Rectal smooth muscle tissue (tissue), 1 donor: ENCODE measurements around the gene EHBP1L1.

ENCODE experiments used
- H3K27ac ChIP-seq: one replicate; pipeline ENCODE4 v1.7.0; 2013; ENCODE audit warnings: low read depth, low read length, inconsistent platforms
- H3K27me3 ChIP-seq: one replicate; pipeline ENCODE4 v1.7.0; 2013; ENCODE audit warnings: low read length; ENCODE audit not compliant: control insufficient read depth, insufficient read depth
- H3K36me3 ChIP-seq: one replicate; pipeline ENCODE4 v1.7.0; 2013; ENCODE audit warnings: low read length; ENCODE audit not compliant: control insufficient read depth, insufficient read depth
- H3K4me1 ChIP-seq: one replicate; pipeline ENCODE4 v1.7.0; 2013; ENCODE audit warnings: low read length; ENCODE audit not compliant: control insufficient read depth, insufficient read depth
- H3K4me3 ChIP-seq: one replicate; pipeline ENCODE4 v1.7.0; 2013; ENCODE audit warnings: low read length
- H3K9ac ChIP-seq: one replicate; pipeline ENCODE4 v1.7.0; 2013; ENCODE audit warnings: low read length

Gene EHBP1L1

GRCh38 chr11:65538915-65539743, 36.7 kb upstream of the EHBP1L1 start:
- peaks cover 11% of the 10 kb centered on the region for H3K36me3 ChIP-seq
- H3K4me3 ChIP-seq: peak overlapping the region; percentile 95
- H3K9ac ChIP-seq: no peak overlapping the region
- H3K27ac ChIP-seq: peak overlapping the region; percentile 85
- H3K27me3 ChIP-seq: no peaks in the 10 kb centered on the region
- peaks cover 12% of the 10 kb centered on the region for H3K4me1 ChIP-seq

GRCh38 chr11:65539744-65540289, 36.0 kb upstream of the EHBP1L1 start:
- peak overlapping the region; percentile 82 for H3K9ac ChIP-seq
- peak overlapping the region; percentile 85 for H3K27ac ChIP-seq
- H3K4me3 ChIP-seq: peak overlapping the region; percentile 95
- H3K27me3 ChIP-seq: no peaks in the 10 kb centered on the region
- H3K36me3 ChIP-seq: peaks cover 10% of the 10 kb centered on the region
- peaks cover 12% of the 10 kb centered on the region for H3K4me1 ChIP-seq

- peak overlapping the region; percentile 90 for H3K9ac ChIP-seq
- H3K27ac ChIP-seq: peak overlapping the region; percentile 85
- H3K27me3 ChIP-seq: no peaks in the 10 kb centered on the region
- H3K4me3 ChIP-seq: peak overlapping the region; percentile 95
- peaks cover 12% of the 10 kb centered on the region for H3K4me1 ChIP-seq
- peaks cover 8% of the 10 kb centered on the region for H3K36me3 ChIP-seq
These were observed 35.4 kb upstream of the EHBP1L1 start for GRCh38 chr11:65540290-65541092.

GRCh38 chr11:65541093-65541982, 34.5 kb upstream of the EHBP1L1 start:
- Histone ChIP-seq H3K36me3 (peaks cover 7% of the 10 kb centered on the region), H3K9ac (peak overlapping the region; percentile 90), H3K27me3 (no peaks in the 10 kb centered on the region), H3K4me1 (peaks cover 12% of the 10 kb centered on the region), H3K4me3 (peak overlapping the region; percentile 95), H3K27ac (peak overlapping the region; percentile 85)

- H3K4me1 ChIP-seq: peaks cover 12% of the 10 kb centered on the region
- H3K9ac ChIP-seq: no peak overlapping the region
- peaks cover 3% of the 10 kb centered on the region for H3K36me3 ChIP-seq
- no peak overlapping the region for H3K4me3 ChIP-seq
- no peak overlapping the region for H3K27ac ChIP-seq
- no peaks in the 10 kb centered on the region for H3K27me3 ChIP-seq
These were observed 33.0 kb upstream of the EHBP1L1 start for GRCh38 chr11:65542738-65543390.

GRCh38 chr11:65545853-65546216, 30.0 kb upstream of the EHBP1L1 start:
- peak overlapping the region; percentile 23 for H3K27ac ChIP-seq

GRCh38 chr11:65546217-65546958, 29.5 kb upstream of the EHBP1L1 start:
- Histone ChIP-seq H3K4me1 (peaks cover 4% of the 10 kb centered on the region), H3K9ac (no peak overlapping the region), H3K27me3 (no peaks in the 10 kb centered on the region), H3K36me3 (peaks cover 3% of the 10 kb centered on the region), H3K4me3 (peak overlapping the region; percentile 53), H3K27ac (peak overlapping the region; percentile 23)

More at GRCh38 chr11:65545853-65546216, 30.0 kb upstream of the EHBP1L1 start:
- Histone ChIP-seq H3K4me3 (peak overlapping the region; percentile 53), H3K27me3 (no peaks in the 10 kb centered on the region), H3K4me1 (peaks cover 9% of the 10 kb centered on the region), H3K9ac (no peak overlapping the region), H3K36me3 (peaks cover 3% of the 10 kb centered on the region)

- no peak overlapping the region for H3K4me3 ChIP-seq
- H3K27ac ChIP-seq: no peak overlapping the region
- no peaks in the 10 kb centered on the region for H3K27me3 ChIP-seq
- peaks cover 3% of the 10 kb centered on the region for H3K36me3 ChIP-seq
- no peak overlapping the region for H3K9ac ChIP-seq
- H3K4me1 ChIP-seq: no peaks in the 10 kb centered on the region
These were observed 28.3 kb upstream of the EHBP1L1 start for GRCh38 chr11:65547446-65548125.

GRCh38 chr11:65548395-65548794, 27.5 kb upstream of the EHBP1L1 start:
- Histone ChIP-seq H3K36me3 (no peaks in the 10 kb centered on the region), H3K9ac (no peak overlapping the region)

GRCh38 chr11:65549096-65549495, 26.8 kb upstream of the EHBP1L1 start:
- no peaks in the 10 kb centered on the region for H3K36me3 ChIP-seq
- no peaks in the 10 kb centered on the region for H3K4me1 ChIP-seq
- no peaks in the 10 kb centered on the region for H3K27me3 ChIP-seq
- H3K27ac ChIP-seq: no peak overlapping the region
- H3K9ac ChIP-seq: no peak overlapping the region
- no peak overlapping the region for H3K4me3 ChIP-seq

More at GRCh38 chr11:65548395-65548794, 27.5 kb upstream of the EHBP1L1 start:
- H3K27me3 ChIP-seq: no peaks in the 10 kb centered on the region
- H3K27ac ChIP-seq: no peak overlapping the region
- H3K4me3 ChIP-seq: no peak overlapping the region
- H3K4me1 ChIP-seq: no peaks in the 10 kb centered on the region
